ENCODE data around the gene MAML2. TPM values are rescaled to one million over a fixed set of nuclear protein-coding genes. Genes with fewer than 3 reads are reported as not detected.

The MAML2 gene
- total RNA-seq, 4 donors from 2014 or later = 34.2 to 49.8 (median 44.4) TPM

DNA sequence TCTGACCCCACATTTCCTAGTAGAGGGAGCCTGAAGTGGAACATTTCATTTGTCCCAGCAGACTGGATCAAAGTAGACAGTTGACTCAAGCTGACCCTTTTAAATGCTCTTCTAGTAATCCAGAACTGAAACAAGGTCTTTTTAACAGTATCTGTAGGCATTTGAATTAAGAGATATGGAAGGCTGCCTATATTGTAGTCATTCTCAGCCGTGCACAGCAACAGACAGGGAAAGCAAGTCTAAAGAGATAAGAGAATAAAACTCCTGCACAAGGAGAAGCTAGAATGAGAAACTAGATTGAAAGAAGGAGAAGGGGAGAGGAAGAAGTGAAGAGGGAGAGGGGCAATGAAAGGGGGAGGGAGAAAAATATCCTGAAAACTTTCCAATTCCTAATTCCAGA, 238.5 kb downstream of the MAML2 start:
- DNase-seq (ENCODE audit: low spot score) = no peak

GRCh38 chr11:96103721-96104120, 239.3 kb downstream of the MAML2 start:
- TF ChIP-seq CTCF (IDR thresholded peaks at IDR 0.05) = no peak
- ATAC-seq (ENCODE audit: low FRiP score) (no peak), DNase-seq (ENCODE audit: low spot score) (no peak)

More for the DNA sequence above, 238.5 kb downstream of the MAML2 start:
- no peak for TF ChIP-seq CTCF (IDR thresholded peaks at IDR 0.05)
- ATAC-seq (ENCODE audit: low FRiP score) = no peak

DNA sequence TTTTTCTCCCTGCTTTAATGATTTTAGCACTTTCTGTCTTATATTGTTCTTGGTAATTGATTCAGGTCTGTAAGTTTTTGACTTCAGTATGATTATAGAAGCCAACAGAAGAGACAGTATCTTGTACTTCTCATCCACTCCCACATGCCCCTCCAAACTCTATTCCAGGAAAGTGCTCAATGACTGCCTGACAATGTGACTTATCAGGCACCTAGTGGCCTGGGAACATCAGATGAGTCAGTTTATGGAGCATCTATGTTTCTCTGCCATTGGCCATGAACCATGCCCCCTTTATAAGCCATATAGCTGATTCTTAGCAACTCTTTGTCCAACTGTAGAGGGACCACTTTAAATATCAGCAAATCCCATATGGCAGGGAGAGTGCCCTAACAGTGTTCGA, 239.9 kb downstream of the MAML2 start:
- no peak for DNase-seq (ENCODE audit: low spot score)
- ATAC-seq (ENCODE audit: low FRiP score) = no peak
- no peak for TF ChIP-seq CTCF (IDR thresholded peaks at IDR 0.05)

GRCh38 chr11:96102664-96103078, 240.3 kb downstream of the MAML2 start:
- no peak for TF ChIP-seq CTCF (IDR thresholded peaks at IDR 0.05)
- DNase-seq (ENCODE audit: low spot score) = no peak
- peak; percentile 26 for ATAC-seq (ENCODE audit: low FRiP score)

DNA sequence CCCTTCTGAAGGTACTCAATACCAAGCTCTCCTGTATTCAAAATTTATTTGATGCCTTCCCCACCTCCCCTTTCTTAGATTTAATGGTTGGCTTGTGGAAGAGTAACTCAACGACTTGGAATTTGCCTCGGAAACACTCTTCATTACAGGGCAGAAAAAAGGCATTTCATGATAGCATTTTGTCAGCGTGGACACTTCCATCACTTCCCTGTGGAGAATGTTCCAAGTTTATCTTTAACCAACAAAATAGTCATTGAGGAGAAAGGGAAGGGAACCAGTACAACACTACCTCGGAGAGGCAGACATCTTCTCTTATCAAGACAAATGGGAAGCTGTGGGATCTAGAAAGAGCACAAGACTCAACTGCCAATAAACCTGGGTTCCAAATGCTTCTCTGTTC, 241.8 kb downstream of the MAML2 start:
- DNase-seq (ENCODE audit: low spot score) (no peak), ATAC-seq (ENCODE audit: low FRiP score) (no peak)
- no peak for TF ChIP-seq CTCF (IDR thresholded peaks at IDR 0.05)

DNA sequence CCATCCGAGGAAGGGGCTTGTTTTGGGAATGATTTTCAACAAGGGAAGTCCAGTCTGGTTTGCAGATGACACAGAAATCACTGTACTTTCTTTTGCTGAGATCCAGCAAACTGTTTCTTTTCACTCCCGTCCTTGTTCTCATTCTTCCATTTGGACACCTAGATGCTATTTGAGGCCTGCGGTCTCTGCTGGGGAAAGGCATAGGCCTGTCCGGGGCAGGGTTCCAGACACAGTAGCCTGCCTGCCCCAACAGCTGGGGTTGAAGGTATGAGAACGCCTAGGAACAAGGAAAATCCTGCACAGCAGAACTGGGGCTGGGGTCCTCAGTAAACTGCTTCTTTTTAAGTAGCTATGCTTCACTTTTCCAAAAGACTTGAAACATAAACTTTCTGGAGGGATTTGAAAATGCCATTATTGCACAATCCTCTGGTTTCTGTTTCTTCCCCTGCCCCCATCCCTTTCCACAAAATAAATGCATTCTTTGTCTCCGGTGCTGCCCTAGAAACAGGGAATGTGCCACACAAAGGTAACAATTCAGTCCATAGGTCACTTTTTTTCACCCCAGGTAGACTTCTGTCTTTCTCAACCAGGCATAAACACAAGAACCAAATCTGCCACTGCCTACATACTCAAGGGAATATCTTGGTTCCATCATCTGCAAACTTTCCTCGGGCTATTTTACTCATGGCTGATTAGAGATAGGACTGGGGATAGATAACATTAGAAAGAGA, 244.3 kb downstream of the MAML2 start:
- no peak for TF ChIP-seq CTCF (IDR thresholded peaks at IDR 0.05)
- no peak for ATAC-seq (ENCODE audit: low FRiP score)

DNA sequence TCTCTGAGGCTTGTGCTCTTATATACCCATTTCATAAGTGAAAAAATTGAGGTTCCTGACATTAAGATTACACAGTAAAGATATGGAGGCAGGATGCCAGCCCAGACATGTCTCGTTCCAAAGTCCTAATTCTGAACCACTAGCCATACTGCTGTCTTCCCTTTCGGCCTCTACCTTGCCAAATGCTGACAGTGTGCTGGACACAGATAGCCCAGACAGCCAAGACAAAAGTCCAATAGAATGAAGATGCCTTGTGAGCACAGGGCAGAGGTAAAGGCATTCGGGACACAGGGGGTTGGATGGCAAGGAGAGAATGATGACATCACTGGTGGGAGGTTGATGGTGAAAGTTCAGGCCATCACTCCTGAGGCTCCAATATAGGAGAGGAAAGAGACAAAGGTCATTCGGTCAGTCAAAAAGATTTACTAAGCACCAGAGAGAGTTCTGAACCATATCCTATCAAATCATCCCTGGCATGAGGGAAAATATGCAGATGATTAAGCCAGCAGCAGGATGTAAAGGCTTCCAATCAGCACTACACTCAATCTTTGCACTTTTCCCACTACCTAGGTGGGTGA, 245.1 kb downstream of the MAML2 start:
- no peak for DNase-seq (ENCODE audit: low spot score)
- TF ChIP-seq CTCF (IDR thresholded peaks at IDR 0.05) = no peak
- peak; percentile 47 for ATAC-seq (ENCODE audit: low FRiP score)

More for the DNA sequence above, 244.3 kb downstream of the MAML2 start:
- DNase-seq (ENCODE audit: low spot score) = no peak

All from omental fat pad (tissue), 4 donors.